ENCODE data around the gene EFCAB11.

- TF ChIP-seq CTCF (IDR thresholded peaks at IDR 0.05) (no peak), EP300 (IDR thresholded peaks at IDR 0.05) (no peak), POLR2A (IDR thresholded peaks at IDR 0.05) (no peak), POLR2AphosphoS5 (IDR thresholded peaks at IDR 0.05) (no peak)
Measured at GRCh38 chr14:89773151-89773550, 181.4 kb downstream of the EFCAB11 start.
